Head of caudate nucleus (tissue), 42 donors: Measurements from ENCODE around the gene CHD6.

Experiments
- DNase-seq, 42 donors: peaks; one replicate each; pipeline versions ENCODE4 v3.0.0 to v3.0.0-alpha.2; 2020 to 2021; ENCODE audit warnings: mixed read lengths in 7 of 42
- intact Hi-C: fragments of 100-400 bp; cut with DNase I; formaldehyde crosslinking; loops from one replicate; pipeline ENCODE4 v1.15.0; 2022

Gene CHD6

GRCh38 chr20:41524980-41525613 is 93.1 kb downstream of the CHD6 start:
- peak; percentile 15 to 90 (median 71) for DNase-seq
- intact Hi-C loops: no loop called here

DNA sequence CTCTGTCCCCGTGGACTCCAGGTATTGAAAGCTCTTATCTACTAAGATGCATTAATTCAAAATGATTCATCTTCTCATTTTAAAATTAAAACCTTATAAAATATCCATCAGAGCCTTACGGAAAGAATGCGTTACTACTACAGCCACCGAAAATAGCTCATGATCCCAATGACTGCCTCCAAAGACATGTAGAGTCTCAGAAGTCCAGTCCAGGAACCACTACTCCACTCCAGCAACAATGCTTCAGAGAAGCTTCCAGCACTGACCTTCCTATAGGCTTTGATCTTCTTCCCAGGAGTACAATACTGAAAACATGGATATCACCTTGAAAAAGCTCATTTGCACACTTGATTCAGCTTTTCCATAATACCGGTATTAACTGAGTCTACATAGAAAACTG is 94.3 kb downstream of the CHD6 start:
- DNase-seq: no peak
- intact Hi-C loops: no loop called here

DNA sequence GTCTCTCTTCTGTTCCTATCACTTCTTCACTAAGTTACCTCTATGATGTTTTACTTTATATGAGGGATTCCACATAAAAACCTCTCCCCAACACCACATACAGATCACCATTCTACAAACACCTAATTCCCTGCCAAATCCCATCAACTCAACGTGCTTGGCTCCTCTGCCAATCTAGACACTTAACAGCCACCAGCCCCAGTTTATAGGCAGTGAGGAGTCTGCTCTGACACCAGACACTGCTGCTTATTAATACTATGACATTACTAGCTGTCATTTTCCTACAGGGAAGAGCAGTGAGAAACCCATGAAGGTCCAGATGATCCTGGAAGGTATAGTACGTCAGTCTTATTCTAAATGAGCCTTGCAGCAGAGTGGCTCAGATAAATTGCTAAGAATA is 104.3 kb downstream of the CHD6 start:
- no peak for DNase-seq
- intact Hi-C loops: no loop called here

DNA sequence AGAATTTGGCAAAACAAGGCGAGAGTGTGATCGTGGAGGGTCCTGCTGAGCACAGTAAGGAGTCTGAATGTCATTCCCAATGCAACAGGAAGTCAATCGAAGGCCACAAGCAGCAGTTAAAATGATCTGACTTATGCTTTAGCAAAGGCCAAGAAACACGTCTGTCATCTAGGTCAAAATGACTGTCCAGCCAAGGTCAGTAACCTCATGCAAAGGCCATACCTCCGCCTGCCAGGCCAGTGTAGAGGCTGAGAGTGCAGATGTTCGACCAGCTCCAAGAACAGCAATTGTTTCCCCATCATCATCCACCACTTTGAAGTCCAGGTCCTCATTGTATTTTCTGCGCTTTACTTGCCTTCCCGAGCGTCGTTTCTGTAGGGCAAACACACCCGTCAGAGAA is 105.6 kb downstream of the CHD6 start:
- intact Hi-C loops: no loop called here
- no peak for DNase-seq

DNA sequence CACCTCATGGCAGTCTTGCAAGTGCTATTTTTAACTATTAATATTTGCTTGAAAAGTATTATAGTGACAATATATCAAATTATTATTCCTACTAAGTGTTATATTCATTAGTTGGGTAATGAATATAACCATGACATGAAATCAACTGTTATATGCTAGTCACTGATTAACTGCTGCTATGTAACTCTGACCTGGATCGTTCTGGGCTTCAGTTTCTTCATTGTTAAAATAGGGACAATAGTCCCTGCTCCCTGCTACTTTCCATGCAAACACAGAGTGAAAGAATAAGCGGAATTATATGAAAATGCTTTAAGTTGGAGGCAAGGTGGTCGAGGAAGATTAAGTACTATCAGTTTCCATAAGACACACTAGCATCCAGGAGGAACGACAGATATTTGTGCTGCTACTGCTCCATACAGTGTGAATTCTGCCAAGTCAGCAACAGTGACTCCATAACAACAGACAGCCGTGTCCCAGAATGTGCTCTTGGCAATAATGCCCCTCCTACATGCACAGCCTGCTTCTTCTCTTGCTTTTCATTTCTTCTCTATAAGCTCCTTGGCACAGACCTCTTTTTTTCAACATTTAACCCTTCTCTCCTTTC is 107.2 kb downstream of the CHD6 start:
- intact Hi-C loops: no loop called here
- no peak for DNase-seq

- intact Hi-C loops: no loop called here
- DNase-seq: peak in 1 of 42 donors; percentile 49
Measured at GRCh38 chr20:41510224-41510623, 108.0 kb downstream of the CHD6 start.

- intact Hi-C loops: no loop called here
- peak in 2 of 42 donors; percentile 5 to 44 for DNase-seq
Measured at GRCh38 chr20:41509316-41510200, 108.6 kb downstream of the CHD6 start.

DNA sequence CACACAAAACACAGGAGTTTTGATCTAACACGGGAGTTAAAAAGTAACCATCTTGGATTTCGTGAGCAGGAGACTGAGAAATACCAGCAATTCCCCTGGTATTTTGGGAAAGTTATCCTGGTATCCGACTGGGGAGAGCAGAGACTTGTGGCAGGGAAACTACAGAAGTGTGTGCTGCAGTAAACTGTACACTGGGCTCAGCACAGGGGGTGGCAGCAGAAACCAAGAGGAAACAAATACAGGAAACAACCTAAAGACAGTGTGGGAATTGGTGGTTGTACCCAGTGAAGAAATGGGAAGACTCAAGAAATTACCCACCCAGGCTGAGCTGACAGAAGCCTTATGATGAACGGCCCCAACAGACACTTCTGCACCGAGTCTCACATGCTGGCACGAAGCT is 109.8 kb downstream of the CHD6 start:
- no peak for DNase-seq
- intact Hi-C loops: no loop called here

DNA sequence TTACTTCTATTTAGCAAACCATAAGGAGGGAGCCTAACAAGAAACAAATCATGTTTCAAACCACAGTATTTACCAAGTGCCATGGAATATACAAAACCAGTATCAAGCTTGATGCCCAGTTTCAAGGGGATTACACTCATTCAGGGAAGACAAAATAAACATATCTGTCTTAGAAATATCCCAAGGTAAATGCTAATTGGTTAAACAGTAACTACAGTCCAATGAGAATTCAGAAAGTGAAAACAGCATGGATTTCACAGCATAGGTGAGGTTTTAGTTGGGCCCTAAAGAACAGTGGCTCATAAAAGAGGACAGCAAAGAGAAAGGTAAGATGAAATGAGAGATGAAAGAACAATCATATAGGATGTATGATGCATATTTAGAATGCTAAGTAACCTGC is 110.3 kb downstream of the CHD6 start:
- intact Hi-C loops: no loop called here
- no peak for DNase-seq

DNA sequence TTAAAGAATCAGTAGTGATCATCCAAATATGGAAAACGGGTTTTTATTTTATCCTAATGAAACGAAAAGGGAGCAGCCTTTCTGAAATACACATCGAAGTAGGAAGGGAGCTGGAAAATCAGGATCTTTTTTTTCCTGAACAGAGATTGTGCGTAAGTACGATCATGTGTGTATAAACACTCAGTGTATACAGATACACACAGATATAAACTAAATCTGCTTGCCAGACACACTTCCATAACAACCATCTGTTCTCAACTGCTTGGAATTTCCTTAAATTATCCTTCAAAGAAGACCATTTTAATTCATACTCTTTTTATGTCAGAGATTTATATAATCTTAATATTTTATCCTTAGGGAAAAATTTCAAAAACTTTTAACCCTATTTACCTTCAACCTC is 110.7 kb downstream of the CHD6 start:
- DNase-seq: no peak
- intact Hi-C loops: no loop called here

GRCh38 chr20:41506192-41506915 is 111.8 kb downstream of the CHD6 start:
- intact Hi-C loops: no loop called here

GRCh38 chr20:41505184-41505583 is 113.0 kb downstream of the CHD6 start:
- intact Hi-C loops: no loop called here
- DNase-seq: no peak

More at GRCh38 chr20:41506192-41506915, 111.8 kb downstream of the CHD6 start:
- DNase-seq: no peak

GRCh38 chr20:41501376-41501775 is 116.8 kb downstream of the CHD6 start:
- DNase-seq: no peak
- intact Hi-C loops: no loop called here

DNA sequence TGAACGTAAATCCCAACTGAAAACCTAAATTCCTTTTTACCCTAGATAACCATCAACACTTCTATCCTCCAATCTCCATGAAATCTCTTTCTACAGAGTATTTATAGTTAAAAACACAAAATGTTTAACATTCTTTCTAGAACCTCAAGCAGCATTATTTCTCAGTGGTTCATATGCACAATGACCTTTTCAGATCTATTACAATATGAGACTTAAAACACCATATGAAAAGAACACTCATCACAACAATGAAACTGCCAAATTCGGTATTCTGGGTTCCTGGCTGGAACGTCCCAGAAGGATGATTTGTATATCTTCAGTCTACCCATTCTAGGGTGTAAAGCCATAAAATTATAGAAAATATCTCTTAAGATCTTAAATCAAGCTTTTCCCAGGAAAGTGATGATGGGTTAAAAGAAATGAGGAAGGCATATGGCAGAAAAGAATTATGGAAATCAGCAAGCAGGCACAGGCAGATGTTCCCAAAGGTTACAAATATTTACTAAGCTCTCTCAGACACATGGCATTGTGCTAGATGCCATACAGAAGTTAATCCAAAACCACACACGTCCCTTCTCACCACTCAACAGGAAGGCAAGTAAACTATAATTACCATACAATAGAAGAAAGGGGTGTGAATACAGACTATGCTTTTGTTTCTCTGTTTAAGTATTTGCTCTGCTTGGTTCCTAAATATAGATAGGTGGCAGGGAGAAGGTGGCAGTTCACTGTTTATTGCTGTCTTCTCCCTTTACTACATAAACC is 118.0 kb downstream of the CHD6 start:
- intact Hi-C loops: no loop called here
- no peak for DNase-seq

- no peak for DNase-seq
- intact Hi-C loops: no loop called here
Measured at GRCh38 chr20:41499064-41499463, 119.1 kb downstream of the CHD6 start.

DNA sequence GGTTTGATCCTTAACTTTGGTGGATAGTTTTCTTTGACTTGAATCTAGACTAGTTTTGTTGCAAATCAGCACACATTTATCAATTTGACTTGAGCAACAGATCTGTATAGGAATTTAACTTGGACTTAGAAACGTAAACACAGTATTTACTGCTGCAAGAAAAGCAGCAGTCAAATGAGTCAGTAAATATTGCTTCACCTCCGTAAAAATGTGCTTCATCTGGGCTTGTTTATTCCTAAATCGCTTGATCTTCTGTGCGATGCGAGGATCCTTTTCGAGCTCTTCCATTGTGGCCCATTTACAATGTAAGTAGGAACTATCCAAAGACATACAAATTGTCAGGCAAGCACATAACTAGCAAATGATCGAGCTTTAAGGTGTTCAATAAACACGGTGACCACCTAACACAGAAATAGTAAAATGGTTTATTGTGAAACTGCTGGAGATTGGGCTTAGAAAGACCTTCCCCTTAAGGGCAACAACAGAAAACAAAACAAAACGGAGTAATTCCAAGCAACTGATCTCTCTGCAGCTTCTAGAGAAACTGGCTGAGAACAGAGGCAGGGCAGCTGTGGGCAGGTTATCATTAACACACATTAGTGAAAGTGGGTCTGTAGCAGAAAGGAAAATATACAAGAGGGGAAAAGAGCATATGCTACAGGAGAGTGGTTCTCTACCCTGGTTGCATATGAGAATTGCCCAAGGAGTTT is 120.8 kb downstream of the CHD6 start:
- intact Hi-C loops: no loop called here
- no peak for DNase-seq

DNA sequence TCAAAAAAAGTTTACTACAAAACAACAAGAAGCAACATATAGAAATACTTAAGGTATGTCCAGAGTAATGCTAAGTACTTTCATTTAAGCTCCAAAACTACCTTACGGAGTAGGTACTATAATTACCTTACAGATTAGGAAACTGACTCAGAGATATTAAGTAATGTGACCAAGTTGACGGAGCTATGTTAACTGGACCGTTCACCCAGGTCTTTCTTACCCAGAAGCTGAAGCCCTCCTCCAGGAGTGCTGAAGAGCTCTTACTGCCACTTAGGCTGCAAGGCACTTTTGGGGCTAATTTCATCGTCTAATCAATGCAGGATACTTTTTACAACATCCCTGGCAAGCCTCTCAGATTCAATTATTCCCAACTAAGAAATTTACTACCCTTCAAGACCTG is 123.7 kb downstream of the CHD6 start:
- DNase-seq: no peak
- intact Hi-C loops: no loop called here

DNA sequence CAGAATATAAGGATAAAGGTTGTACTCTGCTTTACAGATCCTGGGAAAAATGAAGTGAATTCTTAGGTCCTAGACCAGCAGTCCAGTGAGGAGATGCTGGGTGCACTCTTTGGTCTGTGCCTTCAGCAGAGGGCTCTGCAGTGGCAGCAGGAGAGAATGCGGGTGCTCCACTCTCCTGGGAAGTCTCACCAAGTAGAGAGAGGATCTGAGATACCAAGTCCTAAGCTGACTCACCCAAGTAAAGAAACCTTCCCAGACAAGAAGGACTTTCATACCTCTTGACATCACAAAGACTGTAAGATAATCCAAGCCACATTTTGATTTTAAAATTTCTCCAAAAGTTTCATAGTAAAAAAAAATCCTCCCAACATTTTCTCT is 134.6 kb downstream of the CHD6 start:
- intact Hi-C loops: no loop called here

More for the DNA sequence above, 134.6 kb downstream of the CHD6 start:
- DNase-seq: no peak
